DMS53 treated with DMSO at 0.1 percent for 48 hours (cell line): Measurements from ENCODE around the gene FOXD2.
"Not testable (repeated sequence)": the region's sequence is repeated elsewhere in the genome, so short reads cannot be mapped to it uniquely, and the experiment has no call there.

Experiments used
- DNase-seq: peaks from one replicate; lab custom pipeline; 2025; ENCODE audit not compliant: unreplicated experiment; lab: John Stamatoyannopoulos, UW

FOXD2 gene

GRCh38 chr1:47439017-47439818 lies 1.4 kb downstream of the FOXD2 start:
- DNase-seq: no peak

DNA sequence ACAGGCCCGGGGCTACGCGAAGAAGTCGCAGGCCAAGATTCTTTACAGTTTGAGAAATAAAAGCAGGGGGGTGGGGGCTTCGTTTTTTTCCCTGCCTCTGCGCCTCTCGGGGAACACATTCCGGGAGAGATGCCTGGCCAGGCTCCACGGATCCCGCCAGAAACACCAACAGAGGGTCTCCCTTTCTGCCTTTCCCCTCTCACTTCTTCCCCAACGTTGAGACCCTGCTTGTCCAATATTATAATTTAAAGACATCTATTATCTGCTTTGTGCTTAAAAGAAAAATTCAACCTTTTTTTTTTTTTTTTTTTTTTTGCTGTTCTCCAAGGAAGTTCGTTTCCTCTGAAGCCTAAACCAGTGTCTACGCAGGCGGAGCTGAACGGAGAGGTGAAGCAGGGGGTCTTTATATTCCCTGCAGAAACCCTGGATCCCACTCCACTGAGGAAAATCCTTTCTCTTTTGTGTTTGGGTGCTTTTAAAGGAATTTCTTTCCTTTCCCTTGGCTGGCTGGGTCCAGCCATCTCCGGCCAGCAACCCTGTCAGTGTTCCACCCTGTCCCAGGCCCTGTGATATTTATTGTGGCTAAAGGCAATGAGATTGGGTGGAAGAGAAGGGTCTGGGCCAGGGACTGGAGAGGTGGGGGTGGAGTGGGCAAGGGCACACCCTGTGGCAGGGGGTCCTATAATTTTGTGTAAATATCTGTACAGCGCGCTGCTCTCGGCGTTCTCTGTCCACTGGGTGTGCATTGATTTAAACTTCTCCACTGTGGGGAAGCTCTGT lies 2.2 kb downstream of the FOXD2 start:
- no peak for DNase-seq

DNA sequence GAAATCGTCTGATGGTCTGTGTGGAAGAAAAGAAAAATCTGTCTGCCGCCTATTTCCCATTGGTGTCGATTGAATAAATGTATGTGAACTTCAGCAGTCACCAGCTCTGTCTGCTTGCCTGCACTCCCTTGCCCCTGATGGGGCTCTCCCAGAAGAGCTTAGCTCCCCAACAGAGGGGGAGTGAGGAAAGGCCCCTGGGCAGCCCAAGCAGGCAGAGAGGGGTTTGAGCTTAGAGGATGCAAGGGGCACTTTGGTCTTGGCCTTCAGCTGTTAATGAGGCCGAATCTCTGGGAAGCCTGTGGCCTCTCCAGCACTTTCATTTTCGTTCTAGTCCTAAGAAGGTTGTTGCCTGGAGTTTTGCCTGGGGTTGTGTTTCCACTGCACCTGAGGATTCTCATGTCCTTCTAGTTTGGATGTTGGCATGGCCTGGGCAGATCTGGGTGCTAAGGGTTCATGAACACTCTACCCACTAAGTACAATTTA lies 2.8 kb downstream of the FOXD2 start:
- DNase-seq: no peak

GRCh38 chr1:47441450-47442106 lies 3.7 kb downstream of the FOXD2 start:
- no peak for DNase-seq

DNA sequence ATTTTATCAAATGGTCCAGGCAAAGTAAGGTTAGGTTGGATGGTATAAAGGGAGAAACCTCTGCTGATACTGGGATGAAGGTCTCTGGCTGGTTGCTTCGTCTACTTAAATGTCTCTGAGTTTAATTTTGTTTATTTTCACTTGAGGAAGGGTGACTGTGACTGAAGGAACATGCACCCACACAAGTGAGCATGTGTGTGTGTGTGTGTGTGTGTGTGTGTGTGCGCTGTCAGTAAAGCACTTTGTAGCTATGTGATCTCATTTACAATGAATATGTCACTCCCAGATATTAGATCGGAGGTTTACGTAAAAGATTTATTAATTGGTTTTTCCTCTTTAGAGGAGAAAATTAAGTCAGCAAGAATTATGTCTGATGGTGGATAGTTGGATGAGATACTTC lies 4.4 kb downstream of the FOXD2 start:
- DNase-seq: no peak

DNA sequence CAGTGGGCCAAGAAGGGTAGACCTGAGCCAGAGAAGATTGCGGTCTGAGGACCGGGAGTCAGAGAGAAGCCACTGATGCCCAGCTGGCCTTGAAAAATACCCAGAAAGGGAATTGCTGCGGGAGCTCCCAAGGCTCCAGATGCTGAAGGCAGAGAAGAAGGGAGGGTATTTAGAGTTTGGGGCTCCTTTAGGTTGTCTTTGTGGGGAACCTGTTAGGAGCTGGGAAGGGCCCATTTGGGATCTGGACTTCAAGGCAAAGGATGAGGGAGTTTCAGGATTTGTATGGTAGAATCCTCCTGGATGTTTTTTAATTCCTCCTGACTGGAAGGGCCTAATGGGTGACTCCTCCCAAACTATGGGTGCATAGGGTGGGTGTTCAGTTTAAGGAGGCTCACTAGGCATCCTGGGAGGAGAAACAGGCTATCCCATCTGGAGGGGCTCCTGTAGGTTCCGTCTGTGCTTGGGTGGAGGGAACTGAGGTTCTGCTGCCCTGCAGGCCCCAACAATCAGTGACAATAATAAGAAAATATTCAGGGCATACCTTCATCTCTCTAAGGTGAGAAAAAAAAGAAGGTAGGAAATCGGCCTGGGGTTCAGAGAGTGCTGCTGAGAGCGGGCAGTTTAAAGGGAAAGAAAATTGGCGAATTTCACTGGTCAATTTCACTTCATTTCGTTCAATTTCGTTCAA lies 5.1 kb downstream of the FOXD2 start:
- DNase-seq: no peak

- DNase-seq: no peak
Measured at GRCh38 chr1:47443530-47444296, 5.9 kb downstream of the FOXD2 start.

DNA sequence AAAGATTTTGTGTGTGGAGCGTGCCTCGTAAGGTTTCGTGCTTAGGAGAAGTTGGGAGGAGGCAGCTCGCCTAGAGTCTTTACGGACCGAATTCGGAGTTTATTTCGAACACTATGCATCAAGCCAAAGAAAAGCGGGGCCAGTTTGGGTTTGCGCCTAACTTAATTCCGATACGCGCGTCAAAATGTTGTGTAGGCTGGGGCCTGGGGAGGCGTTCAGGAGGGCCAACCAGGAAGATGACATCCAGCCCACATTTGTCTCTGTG lies 6.4 kb downstream of the FOXD2 start:
- DNase-seq: no peak

DNA sequence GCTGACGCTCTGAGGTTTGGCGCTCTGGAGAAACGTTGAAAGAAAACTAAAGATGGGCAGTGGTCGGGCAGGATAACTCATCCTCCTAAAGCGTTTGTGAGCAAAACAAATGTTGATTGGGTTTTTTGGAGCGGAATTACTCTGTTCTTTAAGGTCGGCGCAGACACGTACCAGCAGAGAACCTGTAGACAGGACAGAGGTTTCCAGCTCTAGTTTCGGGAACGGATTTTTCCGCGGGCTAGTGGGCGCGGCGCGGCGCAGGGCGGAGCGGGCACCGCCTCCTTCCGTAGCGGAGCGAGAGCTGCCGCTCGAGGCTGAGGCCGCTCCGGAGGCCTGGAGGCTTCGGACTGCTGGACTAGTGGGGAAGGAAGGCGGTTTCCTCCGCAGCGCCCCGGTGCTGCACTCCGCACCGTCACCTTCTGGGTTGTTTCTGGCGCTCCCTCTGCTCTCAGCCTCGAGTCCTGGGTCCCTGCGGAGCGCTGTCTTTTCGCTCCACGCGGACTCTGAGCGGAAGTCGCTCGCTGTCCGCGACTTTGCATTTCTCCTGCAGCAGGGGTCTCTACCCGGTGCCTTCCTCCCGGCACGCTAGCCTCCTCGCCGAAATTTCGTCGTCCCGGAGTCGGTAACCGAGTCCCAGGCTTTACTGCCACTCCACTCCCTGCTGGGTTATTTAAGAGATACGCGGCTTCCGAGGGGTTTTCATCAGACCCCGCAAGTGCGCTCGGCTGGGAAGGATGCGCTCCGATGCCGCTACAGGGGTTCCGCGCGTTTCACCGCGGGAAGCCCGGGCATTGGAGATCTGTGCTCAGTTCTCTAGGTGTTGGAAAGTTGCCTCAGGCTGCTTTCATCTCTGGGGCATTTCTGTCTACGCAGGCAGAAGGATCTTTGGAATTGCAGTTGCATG lies 7.0 kb downstream of the FOXD2 start:
- DNase-seq: peak; percentile 45

GRCh38 chr1:47445823-47446550 lies 8.1 kb downstream of the FOXD2 start:
- DNase-seq: no peak

- no peak for DNase-seq
Measured at GRCh38 chr1:47448462-47449222, 10.8 kb downstream of the FOXD2 start.

DNA sequence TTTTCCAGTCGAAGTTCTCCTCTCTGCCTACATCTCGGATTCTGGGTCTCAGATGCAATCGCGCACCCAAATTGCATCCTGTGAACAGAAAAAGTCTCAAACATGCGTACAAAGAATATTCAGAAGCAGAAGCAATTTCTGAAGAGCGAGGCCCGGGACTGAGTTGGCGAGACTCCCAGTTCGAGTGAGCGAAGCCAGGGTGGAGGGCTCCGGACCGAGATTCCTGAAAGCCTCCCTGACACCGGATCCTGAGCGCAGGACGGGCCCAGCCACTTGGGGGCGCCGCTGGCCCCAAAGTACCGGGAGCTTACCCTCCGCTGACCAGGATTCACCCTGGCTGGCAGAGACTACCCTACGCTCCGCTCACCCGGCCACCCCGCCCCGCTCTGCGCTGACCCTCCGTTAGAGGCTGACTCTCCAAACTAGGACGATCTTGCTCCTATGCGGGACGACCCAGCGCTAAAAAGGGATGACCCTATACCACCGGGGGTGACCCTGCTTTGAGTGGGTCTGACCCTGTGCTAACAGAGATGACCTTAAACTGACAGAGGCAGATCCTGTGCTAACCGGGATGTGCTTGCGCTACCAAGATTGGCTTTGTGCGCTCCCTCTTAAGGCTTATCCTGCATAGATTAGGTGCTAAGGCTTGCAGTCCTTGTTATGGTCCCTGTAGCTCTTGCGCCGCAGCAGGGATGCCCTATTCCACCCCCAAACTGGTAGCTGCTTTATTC lies 12.1 kb downstream of the FOXD2 start:
- DNase-seq: peak; percentile 73

GRCh38 chr1:47450606-47451005 lies 12.8 kb downstream of the FOXD2 start:
- DNase-seq: no peak

GRCh38 chr1:47452426-47452825 lies 14.6 kb downstream of the FOXD2 start:
- no peak for DNase-seq

DNA sequence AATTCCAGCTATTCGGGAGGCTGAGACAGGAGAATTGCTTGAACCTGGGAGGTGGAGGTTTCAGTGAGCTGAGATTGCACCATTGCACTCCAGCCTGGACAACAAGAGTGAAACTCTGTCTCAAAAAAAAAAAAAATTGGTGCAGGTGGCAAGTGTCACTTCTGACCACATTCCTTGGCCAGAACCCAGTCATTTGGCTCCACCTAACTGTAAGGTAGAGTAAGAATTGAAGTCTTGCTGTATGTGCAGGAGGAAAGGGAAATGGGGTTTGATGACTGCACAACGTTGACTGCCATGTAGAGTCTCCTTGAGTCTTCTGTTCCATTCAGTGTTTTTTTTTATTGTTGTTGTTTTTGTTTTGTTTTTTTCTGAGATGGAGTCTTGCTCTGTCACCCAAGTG lies 16.1 kb downstream of the FOXD2 start:
- not testable (repeated sequence) for DNase-seq

- no peak for DNase-seq
Measured at GRCh38 chr1:47456250-47456649, 18.4 kb downstream of the FOXD2 start.

- not testable (repeated sequence) for DNase-seq
Measured at GRCh38 chr1:47457547-47457946, 19.7 kb downstream of the FOXD2 start.
